Fibroblast of lung (primary cell): ENCODE measurements around the gene SNX8.

Source experiments
- EZH2 ChIP-seq: IDR thresholded peaks from 2 replicates; pipeline ENCODE4 v1.5.1; 2012; ENCODE audit warnings: low read length, control low read depth, mild to moderate bottlenecking; ENCODE audit errors: missing control alignments
- TF ChIP-seq, protein P1 (sequence below), 2 donors: IDR thresholded peaks in 1 of 2; conservative IDR thresholded peaks in 1 of 2; 1 replicate in 1 of 2; 2 replicates in 1 of 2; pipeline ENCODE4 v1.5.1; 2011 to 2012; ENCODE audit warnings: low read length in 2 of 2, control low read depth in 1 of 2, inconsistent platforms in 1 of 2, low read depth in 1 of 2, mild to moderate bottlenecking in 1 of 2

- no peak for TF ChIP-seq EZH2
- TF ChIP-seq, protein P1, sequence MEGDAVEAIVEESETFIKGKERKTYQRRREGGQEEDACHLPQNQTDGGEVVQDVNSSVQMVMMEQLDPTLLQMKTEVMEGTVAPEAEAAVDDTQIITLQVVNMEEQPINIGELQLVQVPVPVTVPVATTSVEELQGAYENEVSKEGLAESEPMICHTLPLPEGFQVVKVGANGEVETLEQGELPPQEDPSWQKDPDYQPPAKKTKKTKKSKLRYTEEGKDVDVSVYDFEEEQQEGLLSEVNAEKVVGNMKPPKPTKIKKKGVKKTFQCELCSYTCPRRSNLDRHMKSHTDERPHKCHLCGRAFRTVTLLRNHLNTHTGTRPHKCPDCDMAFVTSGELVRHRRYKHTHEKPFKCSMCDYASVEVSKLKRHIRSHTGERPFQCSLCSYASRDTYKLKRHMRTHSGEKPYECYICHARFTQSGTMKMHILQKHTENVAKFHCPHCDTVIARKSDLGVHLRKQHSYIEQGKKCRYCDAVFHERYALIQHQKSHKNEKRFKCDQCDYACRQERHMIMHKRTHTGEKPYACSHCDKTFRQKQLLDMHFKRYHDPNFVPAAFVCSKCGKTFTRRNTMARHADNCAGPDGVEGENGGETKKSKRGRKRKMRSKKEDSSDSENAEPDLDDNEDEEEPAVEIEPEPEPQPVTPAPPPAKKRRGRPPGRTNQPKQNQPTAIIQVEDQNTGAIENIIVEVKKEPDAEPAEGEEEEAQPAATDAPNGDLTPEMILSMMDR (conservative IDR thresholded peaks at IDR 0.05 in 1 of 2, IDR thresholded peaks at IDR 0.05 in 1 of 2; ENCODE audit: low read depth in 1 of 2, low read length in 2 of 2) = no peak
Observed at GRCh38 chr7:2227699-2228098, 86.5 kb downstream of the SNX8 start.
